A549 (cell line): ENCODE results near the gene B3GNT4. TPM values are rescaled to one million over a fixed set of nuclear protein-coding genes. Genes with fewer than 3 reads are reported as not detected.

Source experiments
- ATAC-seq, 2 experiments: fragments of 200-7000 bp in 1 of 2; fragments of >200 bp in 1 of 2; cut with Nextera tagmentation in 1 of 2; cut with Tn5 transposase in 1 of 2; 3 replicates each; pipeline versions ENCODE4 v1.8.0 to v1.9.1; 2018 to 2020; ENCODE audit warnings: mild to moderate bottlenecking in 1 of 2, moderate library complexity in 1 of 2
- CTCF ChIA-PET: fragments of 300-600 bp; sonication (Branson Sonifier 250); formaldehyde crosslinking; extraction: SDS; loops from one replicate; lab custom pipeline; 2021; ENCODE audit warnings: antibody characterized with exemption, inconsistent platforms; lab: Yijun Ruan, JAX
- POLR2A ChIA-PET: fragments of 350-600 bp; formaldehyde crosslinking; extraction: SDS; loops from one replicate; lab custom pipeline; 2021; ENCODE audit warnings: antibody characterized with exemption, inconsistent platforms; lab: Yijun Ruan, JAX
- DNase-seq, 2 experiments: peaks; one replicate each; pipeline versions ENCODE4 v3.0.0 to v3.0.0-alpha.2; 2011 to 2016; ENCODE audit warnings: low read depth in 1 of 2, low spot score in 1 of 2
- FAIRE-seq: peaks from 2 replicates; lab custom pipeline; 2011; peaks lifted over from hg19 to GRCh38; lab: Jason Lieb, UNC
- H3K27ac ChIP-seq, 2 experiments: fragments of >200 bp; sonication (Bioruptor Twin); formaldehyde crosslinking; 3 replicates each; pipeline ENCODE4 v1.5.1; 2016 to 2017
- H3K4me1 ChIP-seq: fragments of >200 bp; sonication (Bioruptor Twin); formaldehyde crosslinking; 3 replicates; pipeline ENCODE4 v1.6.1; 2016
- H3K4me2 ChIP-seq: fragments of >200 bp; sonication (Bioruptor Twin); formaldehyde crosslinking; 3 replicates; pipeline ENCODE4 v1.6.1; 2016
- H3K4me3 ChIP-seq: fragments of >200 bp; sonication (Bioruptor Twin); formaldehyde crosslinking; 3 replicates; pipeline ENCODE4 v1.5.1; 2016
- H3K9me3 ChIP-seq: fragments of >200 bp; sonication (Bioruptor Twin); formaldehyde crosslinking; 3 replicates; pipeline ENCODE4 v1.6.1; 2016
- BHLHE40 ChIP-seq: IDR thresholded peaks from 2 replicates; pipeline ENCODE4 v1.6.1; 2012; ENCODE audit warnings: low read depth, low read length, inconsistent platforms
- CBX2 ChIP-seq: fragments of 200-600 bp; sonication (generic); IDR thresholded peaks from 2 replicates; pipeline ENCODE4 v1.6.1; 2016; ENCODE audit warnings: low read depth, mild to moderate bottlenecking, borderline replicate concordance
- CBX8 ChIP-seq: fragments of 200-600 bp; sonication (generic); IDR thresholded peaks from 2 replicates; pipeline ENCODE4 v1.6.1; 2016
- EHMT2 ChIP-seq: fragments of 200-600 bp; sonication (generic); IDR thresholded peaks from 2 replicates; pipeline ENCODE4 v1.6.1; 2016; ENCODE audit warnings: antibody characterized with exemption, low read depth, mild to moderate bottlenecking, moderate library complexity
- FOSL2 ChIP-seq, 2 experiments: fragments of 450-650 bp in 1 of 2; fragments of >200 bp in 1 of 2; sonication (Bioruptor Twin) in 1 of 2; formaldehyde crosslinking; IDR thresholded peaks; 2 replicates each; pipeline versions ENCODE4 v1.5.0 to v1.6.1; 2016 to 2020; ENCODE audit warnings: mild to moderate bottlenecking in 1 of 2, moderate library complexity in 1 of 2
- GATA3 ChIP-seq: IDR thresholded peaks from 2 replicates; pipeline ENCODE4 v1.6.1; 2012; ENCODE audit warnings: borderline replicate concordance
- HDAC2 ChIP-seq: fragments of 200-600 bp; sonication (generic); IDR thresholded peaks from 2 replicates; pipeline ENCODE4 v1.6.1; 2016
- KDM1A ChIP-seq: fragments of 200-600 bp; sonication (generic); IDR thresholded peaks from 2 replicates; pipeline ENCODE4 v1.6.1; 2016; ENCODE audit warnings: low read depth, mild to moderate bottlenecking
- MAX ChIP-seq: IDR thresholded peaks from 2 replicates; pipeline ENCODE4 v1.6.1; 2012
- MAZ ChIP-seq: fragments of 150-350 bp; IDR thresholded peaks from 2 replicates; pipeline ENCODE4 v1.6.1; 2014; ENCODE audit warnings: antibody characterized with exemption, low read depth, low read length, borderline replicate concordance
- MYC ChIP-seq: IDR thresholded peaks from 2 replicates; pipeline ENCODE4 v1.6.1; 2012; ENCODE audit warnings: mild to moderate bottlenecking, inconsistent platforms, low read length, improper control_type of control experiment, borderline replicate concordance
- NR3C1 ChIP-seq: fragments of >200 bp; sonication (Bioruptor Twin); formaldehyde crosslinking; IDR thresholded peaks from 3 replicates; pipeline ENCODE4 v1.6.1; 2017
- PBX3 ChIP-seq: IDR thresholded peaks from 2 replicates; pipeline ENCODE4 v1.6.1; 2012
- PHF8 ChIP-seq: fragments of 200-600 bp; sonication (generic); IDR thresholded peaks from 2 replicates; pipeline ENCODE4 v1.6.1; 2016; ENCODE audit warnings: low read depth, mild to moderate bottlenecking, antibody characterized with exemption, moderate library complexity, borderline replicate concordance
- POLR2AphosphoS2 ChIP-seq: conservative IDR thresholded peaks from 2 replicates; pipeline ENCODE4 v1.6.1; 2012; ENCODE audit warnings: low read length, improper control_type of control experiment, inconsistent platforms
- SREBF2 ChIP-seq: fragments of 450-650 bp; IDR thresholded peaks from 2 replicates; pipeline ENCODE4 v1.6.1; 2014; ENCODE audit warnings: mild to moderate bottlenecking, moderate library complexity
- TFCP2L1 ChIP-seq: fragments of 250-450 bp; sonication (Bioruptor Pico); IDR thresholded peaks from 2 replicates; pipeline ENCODE4 v1.5.0; 2021; ENCODE audit warnings: mild to moderate bottlenecking
- USF2 ChIP-seq: fragments of 450-650 bp; IDR thresholded peaks from 2 replicates; pipeline ENCODE4 v1.6.1; 2014; ENCODE audit warnings: antibody characterized with exemption
- ZC3H11A ChIP-seq: fragments of 450-650 bp; IDR thresholded peaks from 2 replicates; pipeline ENCODE4 v1.6.1; 2014; ENCODE audit warnings: antibody characterized with exemption, mild to moderate bottlenecking
- ZSCAN20 ChIP-seq: fragments of 250-450 bp; sonication (Bioruptor Pico); IDR thresholded peaks from 2 replicates; pipeline ENCODE4 v1.8.0; 2022; ENCODE audit warnings: mild to moderate bottlenecking, moderate library complexity
- WGBS: methylation state at CpG from one replicate; pipeline ENCODE4 v1.1.6; 2017; ENCODE audit errors: missing lambda C conversion rate; 5-methylcytosine and 5-hydroxymethylcytosine counted together
- polyA plus RNA-seq, 4 experiments: library from polyadenylated mRNA; depleted of rRNA in 3 of 4; stranded (reverse); fragments of >200 nt; fragmentation: RNase III in 1 of 4; extraction: RNeasy Plus Mini Kit Qiagen cat#74134 plus additional on column Dnase treatment in 1 of 4; gene quantifications; 2 replicates in 3 of 4; 3 replicates in 1 of 4; pipeline ENCODE4 v1.2.3, GENCODE V29; 2011 to 2017

B3GNT4 gene
- polyA plus RNA-seq, 2 of the 4 experiments (the other 2 are of a cell fraction), result 0.74 to 1.2 TPM

GRCh38 chr12:122206111-122206881, 2.8 kb downstream of the B3GNT4 start:
- Histone ChIP-seq H3K9me3 (no peaks in the 10 kb centered on the region), H3K27ac (no peak overlapping the region), H3K4me3 (no peak overlapping the region), H3K4me1 (no peaks in the 10 kb centered on the region), H3K4me2 (no peak overlapping the region)
- 84% methylated on average over 26 of the region's 27 CpGs for WGBS
- no peak for DNase-seq
- POLR2A ChIA-PET, result interaction anchor here (2.0 to 2.4 kb wide), 2 partner anchors 17 to 19 kb away, joined by 5 to 13 read pairs; partner anchors contain the start of gene DIABLO
- CTCF ChIA-PET, result interaction anchor here (0.8 to 1.4 kb wide), 4 partner anchors 16 to 152 kb away, joined by 3 to 6 read pairs (median 6); no protein-coding TSS in a partner anchor
- peak; percentile 14; a peak in 4 of 6 replicates for ATAC-seq
- FAIRE-seq, result no peak
- peak; percentile 7; the same call in 1 of the 2 replicates for TF ChIP-seq GATA3
- no peak for TF ChIP-seq ZSCAN20
- peak; percentile 74; the same call in 1 of the 2 replicates for TF ChIP-seq POLR2AphosphoS2
- no peak for TF ChIP-seq FOSL2 (IDR thresholded peaks at IDR 0.05)
- no peak for TF ChIP-seq FOSL2 (CRISPR knock-in tag; IDR thresholded peaks at IDR 0.05)

- POLR2A ChIA-PET, result interaction anchor here (2.0 kb wide), 1 partner anchor 16 kb away, joined by 5 read pairs; no protein-coding TSS in a partner anchor
- ATAC-seq, result no peak
- no peak overlapping the region for H3K4me3 ChIP-seq
- CTCF ChIA-PET, result no interaction called here
- no peak for DNase-seq
- no peak for TF ChIP-seq MYC
- no peak for TF ChIP-seq NR3C1
- no peak for TF ChIP-seq SREBF2
- H3K4me2 ChIP-seq, result no peak overlapping the region
- no peak overlapping the region for H3K27ac ChIP-seq
- no peaks in the 10 kb centered on the region for H3K4me1 ChIP-seq
- FAIRE-seq, result no peak
- no peaks in the 10 kb centered on the region for H3K9me3 ChIP-seq
- WGBS, result 83% methylated on average over 7 of the region's 8 CpGs
Measured at GRCh38 chr12:122206976-122207375, 3.5 kb downstream of the B3GNT4 start.

DNA sequence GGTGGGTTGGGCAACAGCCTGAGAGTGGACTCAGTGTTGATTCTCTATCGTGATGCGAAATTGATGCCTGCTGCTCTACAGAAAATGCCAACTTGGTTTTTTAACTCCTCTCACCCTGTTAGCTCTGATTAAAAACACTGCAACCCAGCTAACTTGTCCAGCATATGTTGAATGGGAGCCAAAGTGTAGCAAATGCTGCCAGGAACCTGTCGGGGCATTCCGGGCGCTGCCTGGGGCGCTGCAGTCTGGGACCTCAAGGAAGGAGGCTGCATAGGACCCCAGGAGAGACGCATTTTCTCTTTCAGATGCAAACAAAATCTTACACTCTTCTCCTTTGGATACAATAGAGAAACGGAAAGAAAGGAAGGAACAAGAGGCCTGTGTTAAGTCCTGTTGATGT, 3.9 kb downstream of the B3GNT4 start:
- 91% methylated on average over 8 of the region's 8 CpGs for WGBS
- no peaks in the 10 kb centered on the region for H3K9me3 ChIP-seq
- DNase-seq (no peak), ATAC-seq (no peak), FAIRE-seq (no peak)
- H3K4me1 ChIP-seq, result no peaks in the 10 kb centered on the region
- no peak overlapping the region for H3K27ac ChIP-seq
- TF ChIP-seq PBX3 (no peak), ZC3H11A (no peak), MAX (no peak), CBX2 (no peak), BHLHE40 (no peak), EHMT2 (no peak), KDM1A (no peak), CBX8 (no peak), TFCP2L1 (no peak), MAZ (no peak), SREBF2 (no peak), USF2 (no peak), HDAC2 (no peak), PHF8 (no peak)
- ChIA-PET CTCF (interaction anchor here (1.3 kb wide), 1 partner anchor 16 kb away, joined by 5 read pairs; no protein-coding TSS in a partner anchor), POLR2A (no interaction called here)
- H3K4me2 ChIP-seq, result no peak overlapping the region
- no peak overlapping the region for H3K4me3 ChIP-seq
